ENCODE data around the gene SSBP2.

SSBP2 gene

GRCh38 chr5:81766611-81767010 is 15.7 kb upstream of the SSBP2 start:
- no peak for DNase-seq

- no peak for DNase-seq
These were observed 12.5 kb upstream of the SSBP2 start for GRCh38 chr5:81763294-81763928.

- DNase-seq: no peak
These were observed 12.0 kb upstream of the SSBP2 start for GRCh38 chr5:81762853-81763252.

GRCh38 chr5:81762401-81762800 is 11.5 kb upstream of the SSBP2 start:
- DNase-seq: no peak

- no peak for DNase-seq
These were observed 11.1 kb upstream of the SSBP2 start for GRCh38 chr5:81761970-81762369.

GRCh38 chr5:81761270-81761669 is 10.4 kb upstream of the SSBP2 start:
- no peak for DNase-seq

GRCh38 chr5:81760521-81760920 is 9.6 kb upstream of the SSBP2 start:
- DNase-seq: no peak

- DNase-seq: no peak
These were observed 8.7 kb upstream of the SSBP2 start for GRCh38 chr5:81759632-81760005.

- DNase-seq: no peak
These were observed 6.5 kb upstream of the SSBP2 start for GRCh38 chr5:81757404-81757803.

- no peak for DNase-seq
These were observed 5.1 kb upstream of the SSBP2 start for GRCh38 chr5:81756016-81756415.

GRCh38 chr5:81755320-81755719 is 4.4 kb upstream of the SSBP2 start:
- DNase-seq: no peak

GRCh38 chr5:81754621-81755020 is 3.7 kb upstream of the SSBP2 start:
- DNase-seq: no peak

GRCh38 chr5:81753429-81753828 is 2.5 kb upstream of the SSBP2 start:
- DNase-seq: no peak

GRCh38 chr5:81752644-81752963 is 1.7 kb upstream of the SSBP2 start:
- DNase-seq: no peak

GRCh38 chr5:81751836-81752643 is 1.1 kb upstream of the SSBP2 start:
- peak; percentile 65 for DNase-seq

GRCh38 chr5:81750308-81751008 is 439 bp downstream of the SSBP2 start:
- DNase-seq: no peak

- peak; percentile 73 for DNase-seq
These were observed 1.2 kb downstream of the SSBP2 start for GRCh38 chr5:81749561-81750307.

GRCh38 chr5:81749192-81749560 is 1.7 kb downstream of the SSBP2 start:
- DNase-seq: no peak

GRCh38 chr5:81748556-81748955 is 2.3 kb downstream of the SSBP2 start:
- no peak for DNase-seq

- DNase-seq: no peak
These were observed 3.9 kb downstream of the SSBP2 start for GRCh38 chr5:81747030-81747429.

GRCh38 chr5:81740758-81741157 is 10.1 kb downstream of the SSBP2 start:
- no peak for DNase-seq

GRCh38 chr5:81739291-81739690 is 11.6 kb downstream of the SSBP2 start:
- no peak for DNase-seq

GRCh38 chr5:81729276-81729675 is 21.6 kb downstream of the SSBP2 start:
- no peak for DNase-seq

GRCh38 chr5:81728301-81728700 is 22.6 kb downstream of the SSBP2 start:
- no peak for DNase-seq
